HepG2 (cell line): ENCODE results near the gene FBRSL1. TPM values are rescaled to one million over a fixed set of nuclear protein-coding genes. Genes with fewer than 3 reads are reported as not detected.

Source experiments
- ATAC-seq: fragments of 200-7000 bp; cut with Tn5 transposase; 3 replicates; pipeline ENCODE4 v1.9.1; 2020; ENCODE audit warnings: mild to moderate bottlenecking, moderate library complexity
- BruUV-seq: library from RNA; stranded (reverse); fragments of 400-500 nt; replicated peaks from 2 replicates; lab custom pipeline; 2021; lab: Mats Ljungman, UMichigan
- CTCF ChIA-PET: fragments of 300-600 bp; formaldehyde crosslinking; extraction: SDS; loops from one replicate; lab custom pipeline; 2021; ENCODE audit warnings: low total read pairs, inconsistent platforms, low intra/inter-chr PET ratio; lab: Yijun Ruan, JAX
- POLR2A ChIA-PET: fragments of 350-600 bp; sonication (Branson Sonifier 250); formaldehyde crosslinking; loops from one replicate; lab custom pipeline; 2020; ENCODE audit warnings: antibody characterized with exemption, inconsistent platforms; lab: Yijun Ruan, JAX
- DNase-seq: peaks from one replicate; pipeline ENCODE4 v3.0.0-alpha.2; 2015; ENCODE audit warnings: low spot score
- FAIRE-seq: peaks from 3 replicates; lab custom pipeline; 2011; peaks lifted over from hg19 to GRCh38; lab: Jason Lieb, UNC
- H2AFZ ChIP-seq: one replicate; pipeline ENCODE4 v1.6.1; 2011; ENCODE audit warnings: low read length, inconsistent platforms
- H3K27ac ChIP-seq: fragments of 300-600 bp; 3 replicates; pipeline ENCODE4 v1.8.0; 2011; ENCODE audit warnings: mixed run types, mild to moderate bottlenecking, mixed read lengths, low read length, inconsistent platforms; ENCODE audit not compliant: insufficient read depth; ENCODE audit errors: extremely low read length
- H3K27me3 ChIP-seq, 2 experiments: fragments of 200-600 bp in 1 of 2; 2 replicates in 1 of 2; 3 replicates in 1 of 2; pipeline versions ENCODE4 v1.6.0 to v1.8.0; 2011; ENCODE audit warnings: low read length in 2 of 2, mild to moderate bottlenecking in 2 of 2, moderate library complexity in 2 of 2, inconsistent platforms in 1 of 2; ENCODE audit not compliant: insufficient read depth in 2 of 2, control insufficient read depth in 1 of 2
- H3K36me3 ChIP-seq, 2 experiments: fragments of 200-600 bp in 1 of 2; replicated peaks in 1 of 2; 2 replicates in 1 of 2; 3 replicates in 1 of 2; pipeline versions ENCODE4 v1.5.1 to v1.8.0; 2011; ENCODE audit warnings: low read length in 2 of 2, inconsistent platforms in 1 of 2; ENCODE audit not compliant: insufficient read depth in 2 of 2, control insufficient read depth in 1 of 2
- H3K4me1 ChIP-seq: 2 replicates; pipeline ENCODE4 v1.5.1; 2012; ENCODE audit warnings: low read length, inconsistent platforms; ENCODE audit not compliant: insufficient read depth
- H3K4me2 ChIP-seq: 2 replicates; pipeline ENCODE4 v1.6.0; 2011; ENCODE audit warnings: low read depth, low read length, inconsistent platforms
- H3K4me3 ChIP-seq, 3 experiments: fragments of 200-600 bp in 1 of 3; sonication (generic), shearing (Covaris generic) in 1 of 3; replicated peaks in 1 of 3; 2 replicates each; pipeline ENCODE4 v1.5.1; 2011 to 2016; ENCODE audit warnings: low read length in 3 of 3, inconsistent platforms in 2 of 3, low read depth in 2 of 3, mild to moderate bottlenecking in 2 of 3, control low read depth in 1 of 3, mixed read lengths in 1 of 3; ENCODE audit not compliant: insufficient read depth in 1 of 3
- H3K79me2 ChIP-seq: one replicate; pipeline ENCODE4 v1.6.1; 2011; ENCODE audit warnings: low read length, inconsistent platforms; ENCODE audit not compliant: insufficient read depth
- H3K9ac ChIP-seq: 2 replicates; pipeline ENCODE4 v1.6.0; 2011; ENCODE audit warnings: mild to moderate bottlenecking, low read depth, low read length, inconsistent platforms; ENCODE audit not compliant: insufficient read depth
- H3K9me3 ChIP-seq: 2 replicates; pipeline ENCODE4 v1.5.1; 2012; ENCODE audit warnings: mild to moderate bottlenecking, low read length
- H4K20me1 ChIP-seq: 2 replicates; pipeline ENCODE4 v1.6.0; 2011; ENCODE audit warnings: inconsistent platforms, mild to moderate bottlenecking, low read length, moderate library complexity; ENCODE audit not compliant: insufficient read depth
- HMG20A ChIP-seq: IDR thresholded peaks from 2 replicates; pipeline ENCODE4 v1.6.1; 2016; ENCODE audit warnings: borderline replicate concordance
- PCBP2 ChIP-seq: fragments of 200-400 bp; formaldehyde crosslinking; optimal IDR thresholded peaks from 2 replicates; pipeline ENCODE3; 2018; ENCODE audit warnings: low read length, low read depth; ENCODE audit not compliant: poor library complexity, severe bottlenecking
- RAD51 ChIP-seq: fragments of 450-650 bp; IDR thresholded peaks from 2 replicates; pipeline ENCODE4 v1.6.1; 2016; ENCODE audit warnings: borderline replicate concordance
- SIX1 ChIP-seq: sonication (generic); formaldehyde crosslinking; IDR thresholded peaks from 2 replicates; pipeline ENCODE4 v1.4.0; 2020; ENCODE audit warnings: missing genetic modification reagents, borderline replicate concordance
- ZBTB42 ChIP-seq: sonication (generic); formaldehyde crosslinking; IDR thresholded peaks from 2 replicates; pipeline ENCODE4 v1.5.0; 2020; ENCODE audit warnings: mild to moderate bottlenecking, missing genetic modification reagents
- ZBTB7A ChIP-seq: sonication (generic); formaldehyde crosslinking; IDR thresholded peaks from 2 replicates; pipeline ENCODE4 v1.8.0; 2022; ENCODE audit warnings: mild to moderate bottlenecking, missing genetic modification reagents
- ZNF543 ChIP-seq: sonication (generic); formaldehyde crosslinking; IDR thresholded peaks from 2 replicates; pipeline ENCODE4 v1.4.0; 2020; ENCODE audit warnings: mild to moderate bottlenecking, missing genetic modification reagents
- ZNF570 ChIP-seq: sonication (generic); formaldehyde crosslinking; IDR thresholded peaks from 2 replicates; pipeline ENCODE4 v1.4.0; 2020; ENCODE audit warnings: mild to moderate bottlenecking, missing genetic modification reagents, borderline replicate concordance
- ZNF780A ChIP-seq: sonication (generic); formaldehyde crosslinking; IDR thresholded peaks from 2 replicates; pipeline ENCODE4 v1.8.0; 2022; ENCODE audit warnings: mild to moderate bottlenecking, missing genetic modification reagents, moderate library complexity
- ZNF816 ChIP-seq: sonication (generic); formaldehyde crosslinking; IDR thresholded peaks from 2 replicates; pipeline ENCODE4 v1.8.0; 2022; ENCODE audit warnings: missing genetic modification reagents, mild to moderate bottlenecking, borderline replicate concordance
- WGBS: methylation state at CpG from one replicate; pipeline ENCODE4 v1.1.6; 2017; ENCODE audit warnings: low lambda C conversion rate; 5-methylcytosine and 5-hydroxymethylcytosine counted together
- in situ Hi-C: cut with HindIII; loops from 2 replicates; pipeline ENCODE4 v1.10.0; 2017; ENCODE audit warnings: low pct_unique_long_range_greater_than_20kb; ENCODE audit not compliant: extremely low pct_ligation_motif_present
- intact Hi-C: fragments of 100-400 bp; cut with micrococcal nuclease; formaldehyde crosslinking; loops from one replicate; pipeline ENCODE4 v1.10.0; 2022; ENCODE audit not compliant: unreplicated experiment
- polyA plus RNA-seq, 8 experiments: library from polyadenylated mRNA; depleted of rRNA in 3 of 8; stranded (reverse) in 7 of 8; unstranded in 1 of 8; fragments of >200 nt; fragmentation: Illumina TruSeq in 4 of 8; extraction: Trizol in 4 of 8; gene quantifications; 2 replicates each; pipeline versions ENCODE4 v1.2.1 to v1.2.3, GENCODE V29; 2011 to 2016; ENCODE audit warnings: low read depth in 4 of 8, missing spikeins in 1 of 8, mixed read lengths in 1 of 8; ENCODE audit not compliant: insufficient read depth in 1 of 8
- total RNA-seq, 5 experiments: library from RNA; depleted of rRNA; stranded (reverse); fragments of >200 nt; fragmentation: Illumina TruSeq; extraction: Trizol; gene quantifications; 2 replicates each; pipeline ENCODE4 v1.2.3, GENCODE V29; 2016; ENCODE audit warnings: low read depth in 1 of 5
- TF ChIP-seq, protein P1 (sequence below): IDR thresholded peaks from 2 replicates; pipeline ENCODE4 v1.6.1; 2012; ENCODE audit warnings: inconsistent platforms
- TF ChIP-seq, protein P2 (sequence below): sonication (generic); formaldehyde crosslinking; IDR thresholded peaks from 2 replicates; pipeline ENCODE4 v1.4.0; 2020; ENCODE audit warnings: missing genetic modification reagents, borderline replicate concordance
- TF ChIP-seq, protein P3 (sequence below): sonication (generic); formaldehyde crosslinking; IDR thresholded peaks from 2 replicates; pipeline ENCODE4 v1.4.0; 2020; ENCODE audit warnings: missing genetic modification reagents

Gene FBRSL1
- total and polyA plus RNA-seq, 2 of the 13 experiments (the other 11 are each of a cell fraction or from before 2014, with no cell fraction given), result 3.6 to 7.9 TPM

DNA sequence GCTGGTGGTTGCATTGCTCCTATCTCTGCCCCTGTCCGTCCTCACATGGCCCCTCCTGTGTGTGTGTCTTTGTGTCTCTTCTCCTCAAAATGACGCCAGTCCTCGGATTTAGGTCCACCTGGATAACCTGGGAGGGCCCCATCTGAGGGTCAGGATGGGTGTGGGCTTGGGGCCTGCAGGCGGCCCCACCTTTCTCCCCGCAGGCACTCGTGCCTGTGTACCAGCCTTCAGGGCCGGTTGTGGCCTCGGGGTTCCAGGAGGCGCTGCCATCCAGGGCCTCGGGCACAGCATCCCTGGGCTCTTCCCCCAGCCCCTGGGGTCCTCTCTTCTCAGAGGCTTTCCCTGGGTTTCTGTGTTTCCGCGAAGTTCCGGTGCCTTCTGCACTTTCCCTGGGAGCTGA is 65.7 kb downstream of the FBRSL1 start:
- Histone ChIP-seq H3K4me3 (no peak overlapping the region), H3K79me2 (no peaks in the 10 kb centered on the region), H3K9ac (no peak overlapping the region), H3K36me3 (no peaks in the 10 kb centered on the region), H3K4me2 (no peak overlapping the region), H3K4me1 (peaks cover 21% of the 10 kb centered on the region), H4K20me1 (no peaks in the 10 kb centered on the region), H3K27ac (no peak overlapping the region), H3K9me3 (no peaks in the 10 kb centered on the region), H3K27me3 (no peaks in the 10 kb centered on the region), H2AFZ (no peak overlapping the region)
- CTCF ChIA-PET, result interaction anchor here (1.0 kb wide), 1 partner anchor 140 kb away, joined by 3 read pairs; no protein-coding TSS in a partner anchor
- ATAC-seq, result no peak
- no peak for TF ChIP-seq HMG20A (CRISPR knock-in tag)
- TF ChIP-seq, protein P1, sequence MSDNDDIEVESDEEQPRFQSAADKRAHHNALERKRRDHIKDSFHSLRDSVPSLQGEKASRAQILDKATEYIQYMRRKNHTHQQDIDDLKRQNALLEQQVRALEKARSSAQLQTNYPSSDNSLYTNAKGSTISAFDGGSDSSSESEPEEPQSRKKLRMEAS, result no peak
- no peak for TF ChIP-seq PCBP2
- TF ChIP-seq, protein P2, sequence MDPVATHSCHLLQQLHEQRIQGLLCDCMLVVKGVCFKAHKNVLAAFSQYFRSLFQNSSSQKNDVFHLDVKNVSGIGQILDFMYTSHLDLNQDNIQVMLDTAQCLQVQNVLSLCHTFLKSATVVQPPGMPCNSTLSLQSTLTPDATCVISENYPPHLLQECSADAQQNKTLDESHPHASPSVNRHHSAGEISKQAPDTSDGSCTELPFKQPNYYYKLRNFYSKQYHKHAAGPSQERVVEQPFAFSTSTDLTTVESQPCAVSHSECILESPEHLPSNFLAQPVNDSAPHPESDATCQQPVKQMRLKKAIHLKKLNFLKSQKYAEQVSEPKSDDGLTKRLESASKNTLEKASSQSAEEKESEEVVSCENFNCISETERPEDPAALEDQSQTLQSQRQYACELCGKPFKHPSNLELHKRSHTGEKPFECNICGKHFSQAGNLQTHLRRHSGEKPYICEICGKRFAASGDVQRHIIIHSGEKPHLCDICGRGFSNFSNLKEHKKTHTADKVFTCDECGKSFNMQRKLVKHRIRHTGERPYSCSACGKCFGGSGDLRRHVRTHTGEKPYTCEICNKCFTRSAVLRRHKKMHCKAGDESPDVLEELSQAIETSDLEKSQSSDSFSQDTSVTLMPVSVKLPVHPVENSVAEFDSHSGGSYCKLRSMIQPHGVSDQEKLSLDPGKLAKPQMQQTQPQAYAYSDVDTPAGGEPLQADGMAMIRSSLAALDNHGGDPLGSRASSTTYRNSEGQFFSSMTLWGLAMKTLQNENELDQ, result no peak
- in situ Hi-C loops (loop anchor here (5.0 kb wide), 1 partner anchor 138 kb away; no protein-coding TSS in a partner anchor), intact Hi-C loops (no loop called here)
- 84% methylated on average over 6 of the region's 13 CpGs for WGBS
- no TSS peak for BruUV-seq
- POLR2A ChIA-PET, result no interaction called here
- FAIRE-seq, result no peak
- DNase-seq, result no peak

DNA sequence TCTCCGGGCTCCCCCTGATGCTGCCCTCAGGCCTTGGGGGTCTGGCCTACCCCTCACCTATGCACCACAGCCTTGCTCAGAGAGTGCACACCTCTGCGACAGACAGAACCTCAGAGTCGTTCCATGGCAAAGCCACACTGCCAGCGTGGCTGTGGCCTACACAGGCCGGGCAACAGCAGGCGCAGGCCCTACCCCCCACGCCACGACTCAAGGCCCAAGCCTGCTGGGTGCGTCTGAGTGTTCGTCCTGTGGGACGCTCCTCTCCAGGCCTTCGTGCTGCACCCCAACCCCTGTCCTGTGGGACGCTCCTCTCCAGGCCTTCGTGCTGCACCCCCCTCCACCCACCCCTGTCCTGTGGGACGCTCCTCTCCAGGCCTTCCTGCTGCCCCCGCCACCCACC is 66.3 kb downstream of the FBRSL1 start:
- intact Hi-C loops, result no loop called here
- no peak for ATAC-seq
- Histone ChIP-seq H3K4me2 (no peak overlapping the region), H3K9ac (no peak overlapping the region), H3K27me3 (no peaks in the 10 kb centered on the region), H3K4me1 (peaks cover 27% of the 10 kb centered on the region), H3K79me2 (peaks cover under 1% of the 10 kb centered on the region), H3K36me3 (no peaks in the 10 kb centered on the region), H3K27ac (no peak overlapping the region), H2AFZ (no peak overlapping the region), H3K4me3 (no peak overlapping the region), H4K20me1 (peaks cover under 1% of the 10 kb centered on the region; the same call in 1 of the 2 replicates), H3K9me3 (no peaks in the 10 kb centered on the region)
- FAIRE-seq, result no peak
- in situ Hi-C loops, result loop anchor here (5.0 kb wide), 1 partner anchor 139 kb away; no protein-coding TSS in a partner anchor
- 87% methylated on average over 11 of the region's 16 CpGs for WGBS
- ChIA-PET CTCF (no interaction called here), POLR2A (no interaction called here)
- no peak for DNase-seq
- BruUV-seq, result no TSS peak
- TF ChIP-seq ZNF816 (CRISPR knock-in tag), result no peak
- TF ChIP-seq ZBTB42 (CRISPR knock-in tag), result no peak
- no peak for TF ChIP-seq ZNF570 (CRISPR knock-in tag)
- TF ChIP-seq RAD51, result no peak
- TF ChIP-seq, protein P3, sequence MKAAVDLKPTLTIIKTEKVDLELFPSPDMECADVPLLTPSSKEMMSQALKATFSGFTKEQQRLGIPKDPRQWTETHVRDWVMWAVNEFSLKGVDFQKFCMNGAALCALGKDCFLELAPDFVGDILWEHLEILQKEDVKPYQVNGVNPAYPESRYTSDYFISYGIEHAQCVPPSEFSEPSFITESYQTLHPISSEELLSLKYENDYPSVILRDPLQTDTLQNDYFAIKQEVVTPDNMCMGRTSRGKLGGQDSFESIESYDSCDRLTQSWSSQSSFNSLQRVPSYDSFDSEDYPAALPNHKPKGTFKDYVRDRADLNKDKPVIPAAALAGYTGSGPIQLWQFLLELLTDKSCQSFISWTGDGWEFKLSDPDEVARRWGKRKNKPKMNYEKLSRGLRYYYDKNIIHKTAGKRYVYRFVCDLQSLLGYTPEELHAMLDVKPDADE (CRISPR knock-in tag), result no peak
- no peak for TF ChIP-seq ZBTB7A (CRISPR knock-in tag)
- TF ChIP-seq ZNF780A (CRISPR knock-in tag), result no peak
- TF ChIP-seq ZNF543 (CRISPR knock-in tag), result no peak
- no peak for TF ChIP-seq SIX1 (CRISPR knock-in tag)
